HL-60/S4 treated with phorbol 12-myristate 13-acetate at 8.2 ng/mL for 4 days and 3 days (cell line): Measurements from ENCODE around the gene HOXB7.

ENCODE experiments used
- in situ Hi-C: fragments of 300-500 bp; cut with MboI; formaldehyde crosslinking; loops from 2 replicates; pipeline ENCODE4 v1.15.0; 2022; ENCODE audit warnings: low sequenced_read_pairs

The HOXB7 gene

GRCh38 chr17:48624544-48625494, 14.0 kb upstream of the HOXB7 start:
- in situ Hi-C loops = no loop called here

- in situ Hi-C loops = no loop called here
Observed at GRCh38 chr17:48624118-48624517, 13.3 kb upstream of the HOXB7 start.

DNA sequence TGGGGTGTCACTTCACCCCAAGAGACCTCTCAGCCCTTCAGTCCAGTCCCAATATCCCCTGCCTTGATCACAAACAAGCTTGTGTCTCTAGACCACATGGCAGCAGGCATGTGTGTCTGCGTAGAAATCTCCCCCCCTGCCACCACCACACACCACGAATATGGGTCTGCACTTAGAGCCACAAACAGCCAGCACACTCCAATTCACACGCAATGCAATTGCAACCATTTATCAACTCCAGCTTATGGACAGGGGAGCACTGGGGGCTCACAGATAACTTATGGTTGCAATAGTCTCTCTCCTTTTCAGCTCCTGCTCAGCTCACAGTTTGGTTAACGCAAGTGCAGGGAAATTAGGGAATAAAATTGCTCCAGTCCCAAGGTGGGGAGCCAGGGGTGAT, 12.8 kb upstream of the HOXB7 start:
- in situ Hi-C loops = no loop called here

DNA sequence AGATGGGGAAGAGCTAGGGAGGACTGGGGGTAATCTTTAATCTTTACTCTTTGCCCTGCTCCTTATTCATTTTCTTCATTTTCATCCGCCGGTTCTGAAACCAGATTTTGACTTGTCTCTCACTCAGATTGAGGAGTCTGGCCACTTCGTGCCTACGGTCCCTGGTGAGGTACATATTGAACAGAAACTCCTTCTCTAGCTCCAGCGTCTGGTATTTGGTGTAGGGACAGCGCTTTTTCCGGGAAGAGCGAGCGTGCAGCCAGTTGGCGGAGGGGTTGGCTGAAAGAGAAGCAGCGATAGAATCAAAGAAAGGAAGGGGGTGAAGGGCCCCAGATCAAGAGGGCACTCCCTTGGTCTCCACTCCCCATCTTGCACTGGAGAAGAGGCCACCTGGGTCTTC, 12.0 kb upstream of the HOXB7 start:
- in situ Hi-C loops = no loop called here

DNA sequence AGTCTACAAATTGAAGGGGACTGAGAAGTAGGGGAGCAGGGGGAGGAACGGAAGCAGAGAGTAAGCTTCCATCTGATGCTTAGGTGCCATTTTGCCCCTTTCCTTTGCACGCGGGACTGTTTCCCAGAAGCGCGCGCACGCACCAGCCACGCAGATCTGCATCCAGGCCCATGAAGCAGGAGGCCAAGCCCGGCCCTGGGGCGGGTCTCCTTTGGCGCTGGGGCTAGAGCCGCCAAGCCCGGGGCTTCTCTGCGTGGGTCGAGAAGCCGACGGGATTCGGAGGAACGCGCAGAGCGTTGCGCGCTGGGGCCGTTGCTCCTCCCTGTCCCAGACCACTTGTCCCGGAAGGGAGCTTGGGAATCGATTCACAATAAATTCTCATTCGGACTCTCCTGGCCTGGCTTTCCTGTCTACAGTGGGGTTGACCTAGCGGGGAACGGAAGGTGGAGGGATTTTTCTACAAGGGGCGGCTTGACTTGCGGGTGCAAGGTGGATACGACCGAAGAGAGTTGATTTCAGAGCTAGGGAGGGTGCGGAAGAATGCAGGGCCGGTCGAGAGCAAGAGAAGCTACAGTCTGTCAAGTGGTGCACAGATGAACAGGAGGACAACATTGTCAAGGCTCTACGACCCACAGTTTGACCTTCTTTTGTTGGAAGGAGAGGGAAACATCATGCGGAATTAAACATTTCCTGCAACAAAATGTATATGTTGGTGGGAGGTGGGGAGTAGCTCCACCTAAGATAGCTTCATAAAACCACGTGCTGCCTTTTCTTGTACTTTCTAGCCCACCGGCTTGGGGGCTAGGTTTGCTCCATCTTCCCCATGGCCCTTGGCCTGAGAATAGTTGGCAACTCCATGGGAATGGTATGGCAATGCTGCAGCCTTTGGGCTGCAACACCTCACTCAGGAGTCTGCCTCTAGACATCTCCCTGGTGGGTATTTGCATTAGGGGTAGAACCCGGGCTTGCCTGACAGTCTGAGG, 10.9 kb upstream of the HOXB7 start:
- in situ Hi-C loops = no loop called here

DNA sequence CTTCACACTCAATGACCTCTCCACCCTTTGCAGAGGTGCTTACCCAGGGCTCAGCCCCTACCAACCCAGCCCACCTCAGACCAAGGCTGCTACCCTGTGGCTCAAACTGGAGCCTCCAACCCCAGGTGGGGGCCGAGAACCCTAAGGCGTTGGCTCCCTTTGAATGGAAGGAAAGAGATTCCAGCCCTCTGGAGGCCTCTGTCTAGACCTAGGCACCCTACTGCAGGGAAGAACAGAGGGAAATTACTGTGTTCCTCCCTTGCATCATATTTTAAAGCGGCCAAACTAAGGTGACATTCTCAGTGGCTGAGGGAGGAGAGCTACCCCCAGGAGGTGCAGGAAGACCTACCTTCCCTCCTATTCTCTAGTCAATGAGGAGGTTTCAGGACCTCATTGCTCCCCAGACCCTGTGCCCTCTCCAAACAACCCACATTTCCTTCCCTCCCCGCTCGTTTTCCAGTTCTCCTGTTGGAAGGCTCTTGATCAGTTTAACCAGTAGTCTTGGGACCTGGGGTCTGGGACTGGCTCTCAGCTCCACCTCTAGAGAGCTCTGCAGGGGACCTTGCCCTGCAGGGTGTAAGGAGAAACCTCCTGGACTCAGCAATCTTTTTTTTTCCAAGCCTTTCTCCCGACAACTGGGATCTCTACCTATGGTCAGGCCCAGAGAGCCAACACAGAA, 9.8 kb upstream of the HOXB7 start:
- in situ Hi-C loops = no loop called here

DNA sequence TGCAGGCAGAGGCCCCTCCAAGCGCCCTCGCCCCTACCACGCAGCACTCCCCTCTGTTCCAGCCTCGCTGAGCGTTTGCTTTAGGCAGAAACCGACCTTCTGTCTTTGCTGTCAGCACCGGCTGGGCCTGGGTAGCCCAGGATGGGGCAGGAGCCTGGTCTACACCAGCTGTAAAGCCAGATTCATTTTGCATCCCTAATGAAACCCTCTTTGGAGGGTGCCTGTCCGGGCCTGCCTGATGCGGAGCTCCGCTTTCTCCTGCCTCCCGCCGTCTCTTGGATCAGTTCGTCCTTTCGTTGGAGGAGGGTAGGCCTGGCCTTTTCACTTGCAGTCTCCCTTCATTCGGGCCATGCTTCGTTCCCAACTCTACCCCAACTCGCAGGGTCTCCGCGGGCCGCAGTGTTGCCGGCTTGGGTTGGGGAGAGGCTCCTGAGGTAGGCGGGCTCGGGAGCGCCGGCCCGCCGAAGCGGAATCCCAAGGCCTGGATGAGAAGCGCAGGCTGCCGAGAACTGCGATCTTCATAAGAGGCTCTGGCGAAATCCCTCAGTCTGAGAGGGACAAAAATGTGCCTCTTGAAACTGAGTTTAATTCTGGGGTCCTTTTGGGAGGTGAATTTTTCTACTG, 9.1 kb upstream of the HOXB7 start:
- in situ Hi-C loops = no loop called here

DNA sequence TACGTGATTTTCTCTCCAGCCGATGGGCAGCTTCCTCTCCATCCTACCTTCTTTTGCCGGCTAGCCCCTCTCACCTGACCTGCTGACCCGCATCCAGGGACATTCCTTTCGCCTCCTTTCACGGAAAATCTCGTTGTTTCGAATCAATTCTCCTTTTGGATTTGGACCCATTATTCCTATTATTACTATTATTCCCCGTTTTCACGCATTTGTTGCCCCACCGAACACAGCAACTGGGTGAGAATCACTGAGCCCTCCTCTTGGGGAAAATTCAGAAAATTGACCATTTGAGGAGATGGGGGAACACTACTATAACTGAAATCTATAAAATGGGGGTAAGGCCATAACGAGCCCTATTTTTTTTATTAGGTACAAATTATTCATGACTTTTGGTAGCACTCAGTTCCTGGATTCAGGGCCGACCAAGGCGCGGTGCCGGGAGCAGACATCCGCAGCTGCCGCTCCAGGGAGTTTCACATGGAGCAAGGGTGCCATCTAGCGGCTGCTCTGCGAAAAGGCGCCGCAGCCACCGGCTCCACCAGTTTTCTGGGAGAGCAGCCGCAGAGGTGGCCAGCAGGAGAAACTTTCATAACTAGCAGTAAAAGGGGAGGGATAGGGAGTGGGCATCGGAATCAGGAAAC, 7.6 kb upstream of the HOXB7 start:
- in situ Hi-C loops = no loop called here

GRCh38 chr17:48617471-48618255, 6.8 kb upstream of the HOXB7 start:
- in situ Hi-C loops = no loop called here

GRCh38 chr17:48616717-48617470, 6.1 kb upstream of the HOXB7 start:
- in situ Hi-C loops = no loop called here

GRCh38 chr17:48615963-48616716, 5.3 kb upstream of the HOXB7 start:
- in situ Hi-C loops = no loop called here

DNA sequence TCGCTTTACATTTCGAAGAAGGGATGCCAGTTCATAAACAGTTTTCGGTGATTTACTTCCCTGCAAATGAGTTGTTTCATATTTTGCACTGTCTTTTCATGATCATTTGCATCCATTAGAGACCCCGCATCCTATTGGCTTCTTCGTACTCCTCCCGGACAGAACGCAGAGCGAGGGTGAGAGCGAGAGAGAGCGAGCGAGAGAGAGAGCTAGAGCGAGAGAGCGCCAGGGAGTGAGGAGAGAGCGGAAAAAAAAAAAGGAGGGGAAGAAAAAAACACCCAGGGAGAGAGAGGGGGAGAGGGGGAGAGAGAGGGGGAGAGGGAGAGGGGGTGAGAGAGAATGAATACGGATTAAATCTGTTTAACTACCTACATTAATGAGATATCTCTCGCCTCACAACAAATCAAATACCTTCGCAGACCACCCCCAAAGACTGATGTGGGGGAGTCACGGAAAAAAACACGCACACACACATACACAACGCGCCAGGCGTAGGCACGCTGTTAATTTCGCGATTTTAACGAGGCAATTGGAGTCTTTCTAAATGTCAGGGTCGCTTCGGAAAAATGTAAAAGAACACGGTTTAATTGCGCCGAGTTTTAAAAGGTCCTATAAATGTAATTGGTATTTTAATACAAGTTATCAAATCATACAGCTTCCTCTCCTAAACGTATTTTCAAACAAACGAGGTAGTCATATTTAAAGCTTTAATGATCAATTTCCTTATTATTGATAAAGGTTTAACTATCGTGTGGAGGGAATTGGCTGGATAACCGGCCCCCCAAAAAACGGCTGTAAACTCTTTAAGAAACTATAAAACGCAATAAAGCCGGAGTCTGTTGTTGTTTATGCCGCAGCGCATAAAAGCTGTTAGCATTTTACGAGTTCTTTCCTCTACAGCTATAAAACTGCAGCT, 4.5 kb upstream of the HOXB7 start, which contains the start of gene HOXB8:
TSS of gene HOXB8 (minus strand) at position 246 of the 916 bp plus-strand sequence. CDS start 588 bp downstream, outside the sequence.
- in situ Hi-C loops = no loop called here

DNA sequence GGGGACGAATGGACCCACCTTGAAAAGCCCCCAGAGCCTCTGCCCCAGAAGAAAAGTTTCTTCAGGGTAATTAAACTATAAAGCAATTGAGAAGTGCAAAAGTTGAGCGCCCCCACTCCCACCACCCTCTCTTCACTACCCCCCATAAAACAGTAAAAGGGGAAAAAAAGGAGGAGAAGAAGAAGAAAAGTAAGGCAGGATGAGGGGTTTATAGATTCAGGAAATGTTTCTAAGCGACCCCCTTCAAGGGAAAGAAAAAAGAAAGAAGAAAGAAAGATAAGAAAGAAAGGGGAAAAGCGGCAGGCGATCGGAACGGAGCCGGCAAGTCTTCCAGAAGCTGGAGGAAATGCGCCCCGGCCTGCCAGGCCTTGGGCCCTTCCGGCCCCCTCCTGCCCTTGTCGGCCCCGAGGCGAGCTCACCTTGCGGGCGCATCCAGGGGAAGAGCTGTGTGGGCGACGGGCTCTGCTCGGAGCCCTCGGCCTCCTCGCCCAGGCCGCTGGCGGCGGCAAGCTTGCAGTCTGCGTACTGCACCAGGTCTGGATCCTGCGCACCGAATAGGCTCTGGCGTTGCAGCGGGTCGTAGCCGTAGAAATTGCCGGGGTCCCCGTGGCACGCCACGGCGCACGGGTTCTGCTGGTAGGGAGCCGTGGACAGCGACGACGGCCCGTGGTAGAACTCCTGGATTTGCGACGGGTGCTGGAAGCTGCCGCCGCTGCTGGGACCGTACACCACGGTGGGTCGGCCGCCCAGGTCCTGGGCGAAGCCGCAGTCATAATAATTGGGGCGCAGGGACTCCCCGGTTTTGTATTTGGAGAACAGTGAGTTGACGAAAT, 3.3 kb upstream of the HOXB7 start:
- in situ Hi-C loops = no loop called here

DNA sequence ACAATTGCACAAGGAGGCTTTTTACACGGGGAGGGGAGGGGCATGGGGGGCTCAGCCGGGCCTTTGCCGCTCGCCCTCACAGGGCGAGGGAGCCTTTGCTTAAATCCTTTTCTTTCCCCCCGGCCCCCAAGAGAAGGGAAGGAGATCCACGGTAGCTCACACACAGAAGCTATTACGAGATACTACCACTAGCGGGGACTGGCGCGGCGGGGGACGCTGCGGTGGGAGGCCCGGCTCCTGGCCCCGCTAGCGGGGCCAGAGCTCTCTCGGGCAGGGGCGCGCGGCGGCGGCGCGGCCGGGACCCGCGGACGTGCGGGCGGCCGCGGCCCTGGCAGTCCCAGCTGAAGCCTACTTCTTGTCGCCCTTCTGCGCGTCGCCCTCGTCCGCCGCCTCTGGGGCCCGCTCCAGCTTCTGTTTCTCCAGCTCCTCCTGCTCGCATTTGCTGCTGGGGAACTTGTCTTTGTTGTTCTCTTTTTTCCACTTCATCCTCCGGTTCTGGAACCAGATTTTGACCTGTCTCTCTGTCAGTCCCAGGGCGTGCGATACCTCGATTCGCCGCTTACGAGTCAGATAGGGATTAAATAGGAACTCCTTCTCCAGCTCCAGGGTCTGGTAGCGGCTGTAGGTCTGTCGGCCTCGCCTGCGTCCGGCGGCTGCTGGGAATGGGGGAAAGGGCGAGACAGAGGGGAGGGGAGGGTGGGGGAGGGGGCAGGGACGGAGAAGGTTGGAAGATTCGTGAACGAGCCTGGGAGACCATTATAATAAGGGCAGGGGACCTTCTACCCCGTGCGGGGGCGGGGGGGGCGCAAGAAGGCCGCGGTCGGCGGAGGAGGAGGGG, 2.3 kb upstream of the HOXB7 start:
- in situ Hi-C loops = no loop called here

DNA sequence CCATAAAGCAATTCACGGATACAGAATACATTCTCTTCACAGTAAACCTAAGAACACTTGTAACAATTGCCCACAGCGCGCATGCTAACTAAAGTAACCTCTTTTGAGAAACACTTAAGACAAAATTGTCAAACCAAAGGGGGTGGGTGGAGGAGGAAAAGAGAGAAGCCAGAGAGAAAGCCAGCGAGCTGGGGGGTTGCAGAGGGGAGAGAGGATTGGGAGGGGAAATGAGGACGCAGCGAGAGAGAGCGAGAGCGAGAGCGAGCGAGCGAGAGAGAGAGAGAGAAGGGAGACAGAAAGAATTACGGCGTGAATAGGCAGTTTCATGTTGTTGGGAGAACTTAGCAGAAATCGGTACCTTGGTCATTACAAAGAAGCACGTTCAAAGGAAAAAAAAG, 1.6 kb upstream of the HOXB7 start:
- in situ Hi-C loops = no loop called here
